Panc1 (cell line): ENCODE results near the gene SPARC. TPM values are rescaled to one million over a fixed set of nuclear protein-coding genes. Genes with fewer than 3 reads are reported as not detected.

ENCODE experiments used
- ATAC-seq: fragments of 200-7000 bp; cut with Tn5 transposase; 2 replicates; pipeline ENCODE4 v1.9.1; 2020; ENCODE audit warnings: mild to moderate bottlenecking, moderate library complexity
- BruUV-seq: library from RNA; stranded (reverse); fragments of 400-500 nt; replicated peaks from 2 replicates; lab custom pipeline; 2021; lab: Mats Ljungman, UMichigan
- CTCF ChIA-PET: fragments of 300-600 bp; sonication (Branson Sonifier 250); formaldehyde crosslinking; loops from one replicate; lab custom pipeline; 2022; ENCODE audit warnings: antibody characterized with exemption; lab: Charles Lee
- POLR2A ChIA-PET: fragments of 300-600 bp; sonication (Branson Sonifier 250); formaldehyde crosslinking; loops from one replicate; lab custom pipeline; 2022; ENCODE audit warnings: antibody characterized with exemption; lab: Charles Lee
- DNase-seq: peaks from one replicate; pipeline ENCODE4 v3.0.0-alpha.2; 2010; ENCODE audit warnings: low read depth, low spot score
- H3K27ac ChIP-seq: 2 replicates; pipeline ENCODE4 v1.5.1; 2011; ENCODE audit warnings: mild to moderate bottlenecking, low read length, inconsistent platforms
- H3K27me3 ChIP-seq: fragments of 200-500 bp; sonication (Bioruptor generic); 2 replicates; pipeline ENCODE4 v1.6.0; 2014; ENCODE audit warnings: low read length, inconsistent platforms; ENCODE audit not compliant: control insufficient read depth, insufficient read depth
- H3K36me3 ChIP-seq: fragments of 200-500 bp; sonication (Bioruptor generic); 2 replicates; pipeline ENCODE4 v1.5.1; 2014; ENCODE audit warnings: inconsistent platforms, mild to moderate bottlenecking, low read length, moderate library complexity; ENCODE audit not compliant: control insufficient read depth, insufficient read depth
- H3K4me1 ChIP-seq: 2 replicates; pipeline ENCODE4 v1.5.1; 2011; ENCODE audit warnings: inconsistent platforms, mild to moderate bottlenecking, low read length, moderate library complexity; ENCODE audit not compliant: control insufficient read depth, insufficient read depth
- H3K4me3 ChIP-seq, 2 experiments: 2 replicates each; pipeline ENCODE4 v1.5.1; 2011 to 2012; ENCODE audit warnings: low read depth in 2 of 2, low read length in 2 of 2, mild to moderate bottlenecking in 2 of 2, inconsistent platforms in 1 of 2, moderate library complexity in 1 of 2
- H3K9me3 ChIP-seq: fragments of 200-500 bp; sonication (Bioruptor generic); 2 replicates; pipeline ENCODE4 v1.5.1; 2014; ENCODE audit warnings: low read depth, mild to moderate bottlenecking, inconsistent platforms, low read length, moderate library complexity; ENCODE audit not compliant: control insufficient read depth, insufficient read depth
- POLR2AphosphoS5 ChIP-seq: IDR thresholded peaks from 2 replicates; pipeline ENCODE4 v1.6.1; 2012; ENCODE audit warnings: mild to moderate bottlenecking, low read depth, low read length, moderate library complexity
- SIN3A ChIP-seq: IDR thresholded peaks from 2 replicates; pipeline ENCODE4 v1.6.1; 2012; ENCODE audit warnings: low read depth, mild to moderate bottlenecking, low read length, moderate library complexity, borderline replicate concordance; ENCODE audit not compliant: insufficient read depth
- TCF7L2 ChIP-seq: IDR thresholded peaks from 2 replicates; pipeline ENCODE4 v1.6.1; 2011; ENCODE audit warnings: mild to moderate bottlenecking, low read depth, low read length, inconsistent platforms
- in situ Hi-C: cut with HindIII; loops from 2 replicates; pipeline ENCODE4 v1.10.0; 2016; ENCODE audit warnings: low sequenced_read_pairs, low pct_unique_long_range_greater_than_20kb
- intact Hi-C: fragments of 100-400 bp; cut with micrococcal nuclease; formaldehyde crosslinking; loops from one replicate; pipeline ENCODE4 v1.10.0; 2022; ENCODE audit not compliant: unreplicated experiment
- total RNA-seq: library from RNA; stranded (reverse); gene quantifications from one replicate; pipeline ENCODE4 v1.2.1, GENCODE V29; 2021; ENCODE audit not compliant: unreplicated experiment
- TF ChIP-seq, protein P1 (sequence below): fragments of 450-650 bp; IDR thresholded peaks from 2 replicates; pipeline ENCODE4 v1.5.1; 2017; ENCODE audit warnings: mild to moderate bottlenecking
- TF ChIP-seq, protein P2 (sequence below), 2 experiments: IDR thresholded peaks; 2 replicates each; pipeline ENCODE4 v1.6.1; 2011 to 2012; ENCODE audit warnings: low read depth in 2 of 2, control low read depth in 1 of 2, low read length in 1 of 2, mild to moderate bottlenecking in 1 of 2, moderate library complexity in 1 of 2; ENCODE audit not compliant: insufficient read depth in 1 of 2

Gene SPARC
- total RNA-seq, 1 experiment from 2014 or later, result 228 TPM

DNA sequence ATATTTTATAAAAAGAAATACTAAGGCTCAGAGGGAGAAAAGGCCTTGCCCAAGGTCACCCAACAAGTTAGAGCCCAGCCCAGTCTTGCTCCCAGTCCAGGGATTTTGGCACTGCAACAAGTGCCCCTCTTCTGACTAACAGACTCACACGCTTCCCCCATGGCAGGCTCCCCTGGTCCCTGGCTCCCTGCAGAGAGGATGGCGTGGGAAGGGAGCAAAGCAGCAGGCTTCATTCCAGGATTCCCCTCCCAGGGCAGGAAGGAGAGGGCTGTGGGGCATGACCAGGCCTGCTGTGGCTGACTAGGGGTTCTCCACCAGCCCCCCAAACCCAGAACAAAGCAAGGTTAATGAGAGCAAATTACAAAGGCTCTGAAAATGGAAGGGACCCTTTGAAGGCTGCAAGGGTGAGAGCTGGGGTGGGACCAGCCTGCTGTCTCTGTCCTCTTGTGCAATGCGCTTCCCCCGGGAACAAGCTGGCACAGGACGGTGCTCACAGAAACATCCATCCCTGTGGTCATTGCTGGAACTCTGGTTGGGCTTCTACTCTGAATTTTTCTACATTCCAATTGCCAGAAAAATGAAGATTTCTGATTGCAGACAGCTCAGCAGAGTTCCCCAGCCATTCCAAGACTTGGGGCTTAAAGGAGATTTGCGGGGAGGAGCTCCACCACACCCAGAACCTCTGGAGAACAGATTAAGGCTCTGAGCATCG, 58.4 kb downstream of the SPARC start:
- Histone ChIP-seq H3K27me3 (no peaks in the 10 kb centered on the region), H3K36me3 (no peaks in the 10 kb centered on the region), H3K27ac (no peak overlapping the region), H3K4me3 (no peak overlapping the region), H3K4me1 (no peaks in the 10 kb centered on the region), H3K9me3 (no peaks in the 10 kb centered on the region)
- ChIA-PET CTCF (no interaction called here), POLR2A (no interaction called here)
- TF ChIP-seq, protein P1, sequence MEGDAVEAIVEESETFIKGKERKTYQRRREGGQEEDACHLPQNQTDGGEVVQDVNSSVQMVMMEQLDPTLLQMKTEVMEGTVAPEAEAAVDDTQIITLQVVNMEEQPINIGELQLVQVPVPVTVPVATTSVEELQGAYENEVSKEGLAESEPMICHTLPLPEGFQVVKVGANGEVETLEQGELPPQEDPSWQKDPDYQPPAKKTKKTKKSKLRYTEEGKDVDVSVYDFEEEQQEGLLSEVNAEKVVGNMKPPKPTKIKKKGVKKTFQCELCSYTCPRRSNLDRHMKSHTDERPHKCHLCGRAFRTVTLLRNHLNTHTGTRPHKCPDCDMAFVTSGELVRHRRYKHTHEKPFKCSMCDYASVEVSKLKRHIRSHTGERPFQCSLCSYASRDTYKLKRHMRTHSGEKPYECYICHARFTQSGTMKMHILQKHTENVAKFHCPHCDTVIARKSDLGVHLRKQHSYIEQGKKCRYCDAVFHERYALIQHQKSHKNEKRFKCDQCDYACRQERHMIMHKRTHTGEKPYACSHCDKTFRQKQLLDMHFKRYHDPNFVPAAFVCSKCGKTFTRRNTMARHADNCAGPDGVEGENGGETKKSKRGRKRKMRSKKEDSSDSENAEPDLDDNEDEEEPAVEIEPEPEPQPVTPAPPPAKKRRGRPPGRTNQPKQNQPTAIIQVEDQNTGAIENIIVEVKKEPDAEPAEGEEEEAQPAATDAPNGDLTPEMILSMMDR, result no peak
- no peak for TF ChIP-seq POLR2AphosphoS5
- no peak for TF ChIP-seq SIN3A
- TF ChIP-seq, protein P2, sequence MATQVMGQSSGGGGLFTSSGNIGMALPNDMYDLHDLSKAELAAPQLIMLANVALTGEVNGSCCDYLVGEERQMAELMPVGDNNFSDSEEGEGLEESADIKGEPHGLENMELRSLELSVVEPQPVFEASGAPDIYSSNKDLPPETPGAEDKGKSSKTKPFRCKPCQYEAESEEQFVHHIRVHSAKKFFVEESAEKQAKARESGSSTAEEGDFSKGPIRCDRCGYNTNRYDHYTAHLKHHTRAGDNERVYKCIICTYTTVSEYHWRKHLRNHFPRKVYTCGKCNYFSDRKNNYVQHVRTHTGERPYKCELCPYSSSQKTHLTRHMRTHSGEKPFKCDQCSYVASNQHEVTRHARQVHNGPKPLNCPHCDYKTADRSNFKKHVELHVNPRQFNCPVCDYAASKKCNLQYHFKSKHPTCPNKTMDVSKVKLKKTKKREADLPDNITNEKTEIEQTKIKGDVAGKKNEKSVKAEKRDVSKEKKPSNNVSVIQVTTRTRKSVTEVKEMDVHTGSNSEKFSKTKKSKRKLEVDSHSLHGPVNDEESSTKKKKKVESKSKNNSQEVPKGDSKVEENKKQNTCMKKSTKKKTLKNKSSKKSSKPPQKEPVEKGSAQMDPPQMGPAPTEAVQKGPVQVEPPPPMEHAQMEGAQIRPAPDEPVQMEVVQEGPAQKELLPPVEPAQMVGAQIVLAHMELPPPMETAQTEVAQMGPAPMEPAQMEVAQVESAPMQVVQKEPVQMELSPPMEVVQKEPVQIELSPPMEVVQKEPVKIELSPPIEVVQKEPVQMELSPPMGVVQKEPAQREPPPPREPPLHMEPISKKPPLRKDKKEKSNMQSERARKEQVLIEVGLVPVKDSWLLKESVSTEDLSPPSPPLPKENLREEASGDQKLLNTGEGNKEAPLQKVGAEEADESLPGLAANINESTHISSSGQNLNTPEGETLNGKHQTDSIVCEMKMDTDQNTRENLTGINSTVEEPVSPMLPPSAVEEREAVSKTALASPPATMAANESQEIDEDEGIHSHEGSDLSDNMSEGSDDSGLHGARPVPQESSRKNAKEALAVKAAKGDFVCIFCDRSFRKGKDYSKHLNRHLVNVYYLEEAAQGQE (IDR thresholded peaks at IDR 0.05; ENCODE audit: insufficient read depth in 1 of 2, low read depth in 2 of 2, low read length in 1 of 2), result no peak
- no peak for TF ChIP-seq TCF7L2
- DNase-seq, result no peak
- in situ Hi-C loops (no loop called here), intact Hi-C loops (no loop called here)
- no TSS peak for BruUV-seq
- ATAC-seq, result no peak

DNA sequence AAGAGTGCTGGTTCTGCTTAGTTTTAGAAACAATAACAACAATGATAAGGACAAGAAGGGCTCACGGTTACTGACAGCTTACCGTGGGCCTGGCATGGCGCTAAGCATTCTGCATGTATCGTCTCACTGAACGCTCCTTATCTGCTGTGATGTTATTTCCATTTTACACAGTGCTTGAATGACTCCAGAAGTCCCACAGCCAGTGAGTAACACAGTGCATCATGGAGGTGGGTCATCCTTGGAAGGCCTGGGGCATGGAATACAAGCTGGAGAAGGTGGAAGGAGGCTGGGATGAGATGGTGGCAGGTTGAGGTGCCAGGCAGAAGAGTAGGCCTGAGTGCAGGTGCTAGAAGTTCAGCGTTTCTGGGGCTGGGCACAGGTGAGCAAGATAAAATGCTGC, 59.1 kb downstream of the SPARC start:
- POLR2A ChIA-PET, result no interaction called here
- TF ChIP-seq, protein P2 (IDR thresholded peaks at IDR 0.05; ENCODE audit: insufficient read depth in 1 of 2, low read depth in 2 of 2, low read length in 1 of 2), result no peak
- TF ChIP-seq, protein P1, result no peak
- no peak for TF ChIP-seq POLR2AphosphoS5
- TF ChIP-seq SIN3A, result no peak
- no peak for TF ChIP-seq TCF7L2
- Histone ChIP-seq H3K27ac (no peak overlapping the region), H3K9me3 (no peaks in the 10 kb centered on the region), H3K36me3 (no peaks in the 10 kb centered on the region), H3K4me1 (no peaks in the 10 kb centered on the region), H3K27me3 (no peaks in the 10 kb centered on the region), H3K4me3 (no peak overlapping the region)
- intact Hi-C loops (no loop called here), in situ Hi-C loops (no loop called here)
- CTCF ChIA-PET, result no interaction called here
- ATAC-seq (no peak), DNase-seq (no peak)
- no TSS peak for BruUV-seq
